Measurements from ENCODE around the gene KIF4A. TPM values are rescaled to one million over a fixed set of nuclear protein-coding genes. Genes with fewer than 3 reads are reported as not detected.

Gene KIF4A
- total and polyA plus RNA-seq, 8 donors, result 1.6 to 30.4 (median 13.2) TPM

GRCh38 chrX:70254909-70255308 is 35.0 kb upstream of the KIF4A start:
- H3K9me3 ChIP-seq, result no peaks in the 10 kb centered on the region
- ATAC-seq (no peak), DNase-seq (no peak)
- TF ChIP-seq, protein P1, sequence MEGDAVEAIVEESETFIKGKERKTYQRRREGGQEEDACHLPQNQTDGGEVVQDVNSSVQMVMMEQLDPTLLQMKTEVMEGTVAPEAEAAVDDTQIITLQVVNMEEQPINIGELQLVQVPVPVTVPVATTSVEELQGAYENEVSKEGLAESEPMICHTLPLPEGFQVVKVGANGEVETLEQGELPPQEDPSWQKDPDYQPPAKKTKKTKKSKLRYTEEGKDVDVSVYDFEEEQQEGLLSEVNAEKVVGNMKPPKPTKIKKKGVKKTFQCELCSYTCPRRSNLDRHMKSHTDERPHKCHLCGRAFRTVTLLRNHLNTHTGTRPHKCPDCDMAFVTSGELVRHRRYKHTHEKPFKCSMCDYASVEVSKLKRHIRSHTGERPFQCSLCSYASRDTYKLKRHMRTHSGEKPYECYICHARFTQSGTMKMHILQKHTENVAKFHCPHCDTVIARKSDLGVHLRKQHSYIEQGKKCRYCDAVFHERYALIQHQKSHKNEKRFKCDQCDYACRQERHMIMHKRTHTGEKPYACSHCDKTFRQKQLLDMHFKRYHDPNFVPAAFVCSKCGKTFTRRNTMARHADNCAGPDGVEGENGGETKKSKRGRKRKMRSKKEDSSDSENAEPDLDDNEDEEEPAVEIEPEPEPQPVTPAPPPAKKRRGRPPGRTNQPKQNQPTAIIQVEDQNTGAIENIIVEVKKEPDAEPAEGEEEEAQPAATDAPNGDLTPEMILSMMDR (IDR thresholded peaks at IDR 0.05), result no peak
- no peak overlapping the region for H3K27ac ChIP-seq
- no peaks in the 10 kb centered on the region for H3K4me1 ChIP-seq
- intact Hi-C loops (cut with DNase I), result no loop called here
- H3K27me3 ChIP-seq, result no peaks in the 10 kb centered on the region
- H3K4me3 ChIP-seq, result no peak overlapping the region
- no peaks in the 10 kb centered on the region for H3K36me3 ChIP-seq

- ATAC-seq, result no peak
- intact Hi-C loops (cut with DNase I), result no loop called here
Measured at GRCh38 chrX:70255452-70255851, 34.5 kb upstream of the KIF4A start.

GRCh38 chrX:70257423-70258288 is 32.2 kb upstream of the KIF4A start:
- DNase-seq (no peak), ATAC-seq (no peak)
- Histone ChIP-seq H3K9me3 (no peaks in the 10 kb centered on the region), H3K27me3 (no peaks in the 10 kb centered on the region), H3K4me3 (no peak overlapping the region), H3K36me3 (no peaks in the 10 kb centered on the region), H3K27ac (no peak overlapping the region), H3K4me1 (no peaks in the 10 kb centered on the region)
- intact Hi-C loops (cut with DNase I), result no loop called here
- TF ChIP-seq, protein P1 (IDR thresholded peaks at IDR 0.05), result no peak

More at GRCh38 chrX:70255452-70255851, 34.5 kb upstream of the KIF4A start:
- Histone ChIP-seq H3K36me3 (no peaks in the 10 kb centered on the region), H3K27me3 (no peaks in the 10 kb centered on the region), H3K9me3 (no peaks in the 10 kb centered on the region), H3K4me3 (no peak overlapping the region), H3K27ac (no peak overlapping the region), H3K4me1 (no peaks in the 10 kb centered on the region)
- TF ChIP-seq, protein P1 (IDR thresholded peaks at IDR 0.05), result no peak
- DNase-seq, result no peak

DNA sequence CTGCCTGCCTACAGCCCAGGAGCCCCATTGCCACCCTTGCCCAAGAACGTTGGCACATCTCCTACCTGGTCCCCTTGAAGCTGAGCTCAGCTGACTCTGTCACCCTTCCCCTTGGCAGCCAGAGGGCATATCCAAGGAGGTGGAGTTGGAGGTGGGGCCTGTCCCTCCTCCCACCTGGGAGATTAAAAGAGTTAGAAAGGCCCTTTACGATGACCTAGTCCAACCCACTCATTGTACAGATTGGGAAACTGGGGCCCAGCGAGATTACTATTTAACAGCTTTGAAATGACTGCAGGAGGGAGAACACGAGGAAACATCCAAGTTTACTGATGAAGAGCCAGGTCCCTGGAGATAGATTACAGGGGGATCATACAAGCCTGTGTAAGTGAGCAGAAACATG is 29.8 kb upstream of the KIF4A start, which contains the start of gene P2RY4:
TSS of gene P2RY4 (minus strand) at position 101 of the 400 bp plus-strand sequence. CDS start 580 bp downstream, outside the sequence.
- intact Hi-C loops (cut with DNase I), result no loop called here
- H3K27ac ChIP-seq, result no peak within 1 kb of the TSS
- H3K27me3 ChIP-seq, result no peaks in the 10 kb centered on the region
- H3K36me3 ChIP-seq, result no peaks in the 10 kb centered on the region
- H3K4me1 ChIP-seq, result no peaks in the 10 kb centered on the region
- no peak within 1 kb of the TSS for H3K4me3 ChIP-seq
- DNase-seq (no peak), ATAC-seq (no peak)
- H3K9me3 ChIP-seq, result no peaks in the 10 kb centered on the region
- TF ChIP-seq, protein P1 (IDR thresholded peaks at IDR 0.05), result no peak

DNA sequence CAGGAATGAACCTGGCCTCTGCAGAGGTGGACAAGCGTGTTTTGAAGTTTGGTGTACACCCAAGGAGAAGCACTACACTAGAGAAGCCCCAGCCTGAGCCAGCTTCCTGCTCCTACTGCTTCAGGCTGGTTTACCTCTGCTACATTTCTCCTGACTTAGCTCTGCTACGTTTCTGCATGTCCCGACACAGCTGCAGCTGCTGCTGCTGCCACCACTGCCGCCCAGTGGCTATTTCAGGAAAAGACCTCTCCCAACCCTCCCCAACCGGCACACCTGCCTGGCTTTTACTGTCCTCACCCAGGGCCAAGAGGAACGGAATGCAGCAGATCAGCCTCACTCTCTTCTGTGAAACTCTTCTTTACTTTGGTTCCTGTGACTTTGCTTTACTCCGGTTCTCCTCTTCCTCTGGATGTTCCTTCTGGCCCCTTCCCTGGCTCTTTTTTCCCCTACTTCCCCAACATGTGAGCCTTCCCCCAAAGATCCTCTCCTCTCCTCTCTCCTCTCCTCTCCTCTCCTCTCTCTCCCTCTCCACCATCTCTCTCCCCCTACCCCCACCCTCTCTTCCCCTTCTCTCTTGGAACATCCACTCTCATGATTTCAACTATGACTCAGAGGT is 26.8 kb upstream of the KIF4A start:
- TF ChIP-seq, protein P1 (IDR thresholded peaks at IDR 0.05), result peak; percentile 22 to 25
- intact Hi-C loops (cut with DNase I), result no loop called here
- peak in 2 of 4 donors; percentile 28 to 39 for DNase-seq

More for the DNA sequence above, 26.8 kb upstream of the KIF4A start:
- H3K36me3 ChIP-seq, result no peaks in the 10 kb centered on the region
- peak; percentile 95 for ATAC-seq
- H3K9me3 ChIP-seq, result no peaks in the 10 kb centered on the region
- H3K27ac ChIP-seq, result no peak overlapping the region
- no peak overlapping the region for H3K4me3 ChIP-seq
- H3K4me1 ChIP-seq, result no peaks in the 10 kb centered on the region
- H3K27me3 ChIP-seq, result no peaks in the 10 kb centered on the region

Measured in left lung (tissue), 10 donors.